Testis (tissue), 2 donors: Measurements from ENCODE around the gene MOV10.

Experiments used
- POLR2A ChIP-seq: fragments of 450-650 bp; IDR thresholded peaks from one replicate; pipeline ENCODE4 v1.6.1; 2017; ENCODE audit warnings: antibody characterized with exemption, mild to moderate bottlenecking, moderate library complexity
- TF ChIP-seq, protein P1 (sequence below), 3 experiments: fragments of 450-650 bp in 2 of 3; fragments of 200-600 bp in 1 of 3; sonication (generic) in 1 of 3; IDR thresholded peaks; one replicate each; pipeline ENCODE4 v1.5.1; 2016 to 2019; ENCODE audit warnings: antibody characterized with exemption in 3 of 3, mild to moderate bottlenecking in 2 of 3, moderate library complexity in 1 of 3

GRCh38 chr1:112748396-112748795 lies 73.9 kb downstream of the MOV10 start:
- TF ChIP-seq, protein P1, sequence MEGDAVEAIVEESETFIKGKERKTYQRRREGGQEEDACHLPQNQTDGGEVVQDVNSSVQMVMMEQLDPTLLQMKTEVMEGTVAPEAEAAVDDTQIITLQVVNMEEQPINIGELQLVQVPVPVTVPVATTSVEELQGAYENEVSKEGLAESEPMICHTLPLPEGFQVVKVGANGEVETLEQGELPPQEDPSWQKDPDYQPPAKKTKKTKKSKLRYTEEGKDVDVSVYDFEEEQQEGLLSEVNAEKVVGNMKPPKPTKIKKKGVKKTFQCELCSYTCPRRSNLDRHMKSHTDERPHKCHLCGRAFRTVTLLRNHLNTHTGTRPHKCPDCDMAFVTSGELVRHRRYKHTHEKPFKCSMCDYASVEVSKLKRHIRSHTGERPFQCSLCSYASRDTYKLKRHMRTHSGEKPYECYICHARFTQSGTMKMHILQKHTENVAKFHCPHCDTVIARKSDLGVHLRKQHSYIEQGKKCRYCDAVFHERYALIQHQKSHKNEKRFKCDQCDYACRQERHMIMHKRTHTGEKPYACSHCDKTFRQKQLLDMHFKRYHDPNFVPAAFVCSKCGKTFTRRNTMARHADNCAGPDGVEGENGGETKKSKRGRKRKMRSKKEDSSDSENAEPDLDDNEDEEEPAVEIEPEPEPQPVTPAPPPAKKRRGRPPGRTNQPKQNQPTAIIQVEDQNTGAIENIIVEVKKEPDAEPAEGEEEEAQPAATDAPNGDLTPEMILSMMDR (IDR thresholded peaks at IDR 0.05) = no peak
- no peak for TF ChIP-seq POLR2A
